NCI-H345 (cell line): Measurements from ENCODE around the gene TENM4.

Experiments
- DNase-seq: peaks from one replicate; lab custom pipeline; 2025; lab: John Stamatoyannopoulos, UW

TENM4 gene

DNA sequence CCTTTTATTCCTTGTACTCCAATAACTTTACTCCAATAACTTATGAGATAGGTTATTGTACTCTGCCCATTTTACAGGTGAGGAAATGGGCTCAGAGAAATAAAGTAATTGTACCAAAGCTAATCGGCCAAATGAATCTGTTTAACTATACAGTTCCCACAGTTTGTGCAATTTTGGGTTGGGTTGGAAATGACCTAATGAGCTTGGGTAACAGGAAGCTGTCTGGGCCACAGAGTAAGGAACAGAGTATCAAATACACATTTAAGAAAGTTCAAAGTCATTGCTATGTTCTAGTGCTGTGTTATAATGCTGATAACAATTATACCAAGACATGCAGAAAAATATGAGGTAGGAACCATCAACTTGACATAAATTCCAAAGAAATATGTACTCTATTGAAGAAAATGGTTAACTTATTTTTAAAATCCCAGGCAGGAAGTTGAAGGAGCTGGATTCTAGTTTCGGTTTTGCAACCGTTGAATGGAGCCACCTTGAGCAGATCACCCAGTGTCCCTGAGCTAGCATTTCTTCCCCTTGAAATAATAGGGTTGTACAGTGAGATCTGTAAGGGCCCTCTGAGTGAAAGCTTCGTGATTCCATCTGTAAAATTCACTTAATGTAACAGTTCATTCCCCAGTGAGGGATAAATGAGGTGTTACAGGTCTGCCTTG is 505.3 kb downstream of the TENM4 start:
- DNase-seq, result no peak

DNA sequence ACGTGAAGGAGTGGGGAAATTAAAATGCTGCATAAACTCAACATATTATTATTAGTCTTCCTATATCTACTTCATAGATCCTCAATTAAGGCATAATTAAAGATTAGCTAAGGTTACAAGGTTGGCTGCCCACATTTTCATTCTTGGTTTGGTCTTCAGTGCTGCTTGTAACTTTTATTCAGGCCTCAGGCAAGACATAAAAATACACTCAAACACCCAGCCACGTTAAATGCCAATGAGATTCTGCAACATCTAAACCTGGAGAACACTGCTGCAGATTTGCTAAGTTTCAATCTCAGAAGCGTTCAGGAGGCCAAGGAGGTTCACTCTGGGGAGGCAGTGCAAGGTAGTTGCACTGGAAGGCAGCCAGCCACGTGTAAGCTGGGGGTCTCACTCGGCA is 507.5 kb downstream of the TENM4 start:
- no peak for DNase-seq

DNA sequence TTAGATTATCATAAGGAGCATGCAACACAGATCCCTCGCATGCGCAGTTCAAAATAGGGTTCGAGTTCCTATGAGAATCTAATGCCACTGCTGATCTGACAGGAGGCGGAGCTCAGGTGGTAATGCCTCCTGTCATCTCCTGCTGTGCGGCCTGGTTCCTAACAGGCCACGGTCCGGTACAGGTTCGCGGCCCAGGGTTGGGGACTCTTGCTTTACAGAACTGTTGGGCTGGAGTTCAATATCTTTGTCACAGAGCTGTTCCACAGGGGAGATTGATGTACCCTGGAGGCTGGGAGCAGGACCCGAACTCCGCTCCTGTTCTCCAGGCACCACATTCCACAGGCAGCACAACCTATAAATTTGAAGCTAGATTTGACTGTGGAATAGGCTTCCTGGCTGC is 508.1 kb downstream of the TENM4 start:
- no peak for DNase-seq

DNA sequence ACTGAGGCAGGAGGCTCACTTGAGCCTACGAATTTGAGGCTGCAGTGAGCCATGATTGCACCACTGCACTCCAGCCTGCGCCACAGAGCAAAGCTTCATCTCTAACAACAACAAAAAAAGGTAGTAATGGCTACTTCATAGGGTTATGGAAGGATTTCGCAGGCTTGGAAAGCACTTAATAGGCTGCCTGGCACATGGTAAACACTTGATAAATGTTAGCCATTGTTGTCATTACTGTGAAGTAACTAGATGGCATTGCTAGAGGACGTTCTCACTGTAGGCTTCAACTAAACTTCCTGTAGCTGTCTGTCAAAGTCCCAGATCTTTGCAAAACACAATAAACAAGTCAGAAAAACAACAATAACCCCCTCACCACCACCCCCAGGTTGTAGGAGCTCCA is 508.9 kb downstream of the TENM4 start:
- DNase-seq, result no peak

DNA sequence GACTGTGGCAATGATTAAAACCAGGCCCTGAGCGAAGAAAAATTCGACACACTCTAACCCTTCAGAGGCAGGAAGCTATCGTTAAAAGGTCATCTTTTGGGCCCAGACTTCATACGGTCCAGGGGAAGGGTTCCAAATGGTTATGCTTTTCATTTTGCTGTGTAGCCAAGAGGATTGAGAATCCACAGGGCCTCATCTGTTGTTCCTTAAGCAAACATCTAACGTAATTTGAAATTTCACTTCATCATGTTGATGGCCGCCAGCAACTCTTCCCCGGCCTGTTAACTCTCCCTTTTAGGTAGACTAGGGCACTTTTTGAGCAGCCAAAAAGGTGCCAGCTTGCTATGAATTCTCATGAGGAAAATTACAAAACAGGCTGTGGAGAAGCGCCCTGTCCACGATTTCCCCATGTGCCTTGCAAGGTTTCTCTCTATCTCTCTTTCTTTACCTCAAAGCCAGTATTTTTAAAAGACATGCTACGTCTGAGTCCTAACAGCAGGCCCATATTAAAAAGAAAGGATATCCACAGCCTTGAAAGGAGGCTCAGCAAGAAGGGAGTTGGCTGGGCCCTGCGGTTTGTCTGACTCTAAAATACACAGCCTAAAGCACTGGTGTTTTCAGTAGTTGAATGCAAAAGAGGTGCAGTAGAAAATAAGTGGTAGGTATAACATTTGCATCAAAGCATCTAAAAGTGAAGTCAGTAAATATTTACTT is 509.9 kb downstream of the TENM4 start:
- DNase-seq, result no peak

DNA sequence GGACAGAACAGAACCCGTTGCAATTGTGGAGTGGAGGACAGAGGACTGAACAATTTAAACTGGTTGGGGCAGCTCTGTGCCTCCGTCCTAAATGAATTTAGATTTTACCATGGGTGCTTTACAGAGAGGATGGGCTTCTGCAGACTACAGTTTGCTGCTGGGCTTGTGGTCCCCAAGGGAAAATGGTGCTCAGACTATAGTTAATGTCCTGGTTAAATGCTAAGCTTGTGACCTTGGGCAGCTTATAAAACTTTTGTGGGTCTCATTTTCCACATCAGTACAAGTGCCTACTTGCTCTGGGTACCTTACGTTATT is 511.0 kb downstream of the TENM4 start:
- DNase-seq, result no peak

DNA sequence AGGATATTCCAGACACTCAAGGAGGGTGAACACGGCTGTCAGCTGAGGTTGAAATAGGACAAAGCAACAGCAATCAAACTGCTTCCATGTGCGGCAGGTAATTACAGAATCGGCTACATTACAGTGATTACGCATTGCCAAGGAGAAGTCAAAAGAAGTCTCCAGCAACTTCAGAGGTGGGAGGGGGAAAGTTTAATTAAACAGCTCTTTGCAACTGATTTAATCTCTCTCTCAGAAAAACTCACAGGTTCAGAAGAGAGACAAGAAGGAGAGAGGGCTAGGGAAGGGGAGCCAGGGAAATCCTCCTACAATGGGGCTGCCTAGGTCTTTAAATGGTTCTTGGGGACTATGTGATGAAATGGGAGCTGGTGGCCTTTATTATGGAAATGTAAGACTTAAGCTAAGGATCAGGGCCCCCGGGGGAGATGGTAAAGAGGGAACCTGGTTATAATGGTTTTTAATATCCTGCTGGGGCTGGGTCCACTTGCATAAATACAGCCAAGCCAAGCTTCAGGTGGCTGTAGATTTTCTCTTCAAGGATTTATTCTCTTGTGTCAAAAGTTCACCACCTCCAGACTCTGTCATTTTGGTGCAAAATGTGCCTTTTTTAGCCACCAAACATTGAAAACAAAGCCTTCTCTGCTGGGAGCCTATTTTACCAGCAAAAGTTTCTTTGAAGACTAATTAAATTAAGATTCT is 511.5 kb downstream of the TENM4 start:
- DNase-seq, result no peak

DNA sequence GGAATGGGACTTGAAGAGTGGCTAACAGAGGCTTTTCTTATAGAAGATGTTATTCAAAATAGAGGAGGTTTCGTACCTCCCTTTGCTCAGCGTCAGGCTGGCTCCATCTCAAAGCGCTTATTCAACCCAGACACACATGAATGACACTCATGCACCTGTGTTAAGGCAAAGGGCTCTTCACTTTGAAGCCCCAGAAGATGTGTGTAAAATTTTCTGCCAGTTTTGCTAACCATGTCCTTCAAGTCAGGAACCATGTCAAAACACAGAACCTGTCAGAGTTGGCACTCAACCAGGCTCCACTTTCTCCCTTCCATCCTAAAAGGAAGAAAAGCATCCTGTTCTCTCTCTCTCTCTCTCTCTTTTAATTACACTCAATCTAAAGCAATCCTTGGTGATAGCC is 513.3 kb downstream of the TENM4 start:
- peak; percentile 67 for DNase-seq

DNA sequence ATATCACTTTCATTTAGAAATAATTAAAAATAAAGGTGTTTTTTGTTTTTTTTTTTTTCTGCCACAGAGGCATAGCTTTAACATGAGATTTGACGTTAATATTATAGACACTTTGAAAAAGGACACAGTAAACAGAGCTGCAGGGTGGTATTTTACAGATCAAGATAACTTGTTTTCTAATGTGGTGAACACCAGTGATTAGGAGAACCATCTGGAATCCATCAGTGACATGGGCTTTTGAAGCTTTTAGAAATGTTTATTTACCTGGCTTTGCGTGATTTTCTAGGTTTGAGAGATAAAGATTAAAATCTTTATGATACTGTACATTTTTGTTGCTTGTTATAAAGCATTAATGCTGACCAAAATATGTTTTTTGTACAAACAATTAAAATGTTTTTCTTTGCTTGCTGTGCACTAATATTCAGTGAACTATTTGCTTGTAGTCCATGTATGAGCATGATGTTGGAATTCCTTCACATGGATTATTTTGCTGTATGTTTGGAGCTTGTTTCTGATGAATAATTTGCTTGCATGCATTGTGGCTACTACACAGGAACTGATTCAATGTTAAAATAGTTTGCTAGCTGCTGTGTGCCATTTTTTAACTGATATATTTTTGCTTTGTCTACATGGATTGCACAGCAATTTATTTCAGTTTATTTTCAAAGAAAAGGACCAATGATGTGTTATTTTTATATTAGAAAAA is 514.0 kb downstream of the TENM4 start:
- DNase-seq, result no peak

DNA sequence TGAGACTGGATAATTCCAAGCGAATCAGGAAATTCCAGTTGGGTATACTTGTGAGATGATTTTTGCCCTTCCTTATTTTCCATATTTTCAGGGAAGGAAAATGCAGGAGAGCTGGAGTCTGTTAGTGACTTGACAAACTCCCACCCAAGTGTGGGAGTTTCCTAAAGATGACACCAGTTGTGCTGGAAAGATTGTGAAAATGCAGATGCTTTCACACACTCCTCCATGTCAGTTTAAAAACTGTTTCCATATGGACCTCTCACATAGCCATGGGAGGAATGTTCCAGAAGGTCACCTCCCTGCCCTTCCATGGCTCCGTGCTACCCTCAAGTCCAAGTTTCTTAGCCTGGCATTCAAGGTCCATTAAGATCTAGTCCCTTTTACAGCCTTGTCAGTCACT is 515.4 kb downstream of the TENM4 start:
- DNase-seq, result no peak

DNA sequence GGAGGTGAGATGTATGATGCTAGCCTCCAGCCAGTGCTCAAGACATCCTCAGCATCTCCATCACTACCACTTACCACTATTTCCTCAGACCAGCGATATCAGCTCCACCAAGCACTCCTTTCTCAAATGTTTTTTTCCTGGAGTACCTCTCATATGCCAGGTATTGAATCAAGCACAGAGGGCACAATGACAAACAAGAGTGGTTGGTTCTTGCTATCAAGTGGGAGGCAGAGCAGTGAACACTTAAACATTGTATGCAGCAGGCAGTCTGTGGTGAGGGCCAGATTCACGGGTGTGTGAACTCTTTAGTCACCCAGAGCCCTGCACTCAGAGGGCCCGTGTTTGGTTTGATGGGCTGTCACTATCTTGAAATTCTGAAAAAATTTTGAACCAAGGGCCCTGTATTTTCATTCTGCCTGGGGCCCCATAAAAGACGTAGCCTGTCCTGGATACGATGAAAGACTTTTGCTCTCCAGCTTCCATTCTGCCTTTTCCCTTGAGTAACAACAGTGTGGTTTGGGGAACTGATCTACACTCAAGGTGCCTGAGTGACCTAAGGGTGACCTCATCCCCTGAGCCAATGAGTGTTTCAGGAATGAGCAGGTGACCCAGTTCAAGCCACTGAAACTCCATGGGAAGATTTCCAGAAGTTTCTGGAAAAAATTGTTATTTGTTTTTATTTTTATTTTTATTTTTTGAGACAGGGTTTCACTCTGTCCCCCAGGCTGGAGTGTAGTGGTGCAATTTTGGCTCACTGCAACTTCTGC is 517.8 kb downstream of the TENM4 start:
- DNase-seq, result peak; percentile 9

DNA sequence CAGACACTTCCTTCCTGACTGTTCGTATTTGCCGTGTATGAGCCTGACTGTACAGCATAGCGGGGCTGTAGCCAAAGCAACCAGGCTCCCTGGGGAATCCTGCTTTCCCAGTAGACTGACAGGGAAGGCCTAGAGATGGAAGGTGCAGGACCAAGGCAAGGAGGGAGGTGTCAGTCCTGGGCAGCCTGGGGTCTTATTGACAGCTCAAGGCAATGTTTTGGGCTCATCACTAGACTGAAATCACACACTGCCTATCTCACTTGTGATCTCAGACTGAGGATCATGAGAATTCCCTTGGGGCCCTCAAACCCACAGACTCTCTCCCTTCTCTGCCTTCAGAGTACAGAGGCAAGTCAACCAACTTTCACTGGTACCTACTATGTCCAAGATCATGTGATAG is 519.3 kb downstream of the TENM4 start:
- no peak for DNase-seq

DNA sequence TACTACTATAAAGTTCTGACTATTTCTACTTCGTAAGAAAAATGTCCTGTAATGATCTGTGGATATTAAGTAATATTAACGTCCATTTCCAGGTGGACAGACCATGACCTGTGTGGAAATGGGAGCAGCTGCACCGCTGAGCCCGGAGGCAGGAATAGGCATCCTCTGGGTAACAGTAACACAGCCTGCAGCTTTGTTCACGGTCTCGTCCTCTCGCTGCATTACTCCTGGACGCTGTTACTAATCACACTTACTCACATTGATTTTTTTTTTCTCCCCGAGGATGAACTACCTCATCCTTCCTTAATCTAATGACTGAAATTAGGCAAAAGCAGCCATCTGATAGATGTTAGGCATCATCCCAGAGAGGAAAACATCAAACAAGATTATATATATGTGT is 520.5 kb downstream of the TENM4 start:
- DNase-seq, result no peak

DNA sequence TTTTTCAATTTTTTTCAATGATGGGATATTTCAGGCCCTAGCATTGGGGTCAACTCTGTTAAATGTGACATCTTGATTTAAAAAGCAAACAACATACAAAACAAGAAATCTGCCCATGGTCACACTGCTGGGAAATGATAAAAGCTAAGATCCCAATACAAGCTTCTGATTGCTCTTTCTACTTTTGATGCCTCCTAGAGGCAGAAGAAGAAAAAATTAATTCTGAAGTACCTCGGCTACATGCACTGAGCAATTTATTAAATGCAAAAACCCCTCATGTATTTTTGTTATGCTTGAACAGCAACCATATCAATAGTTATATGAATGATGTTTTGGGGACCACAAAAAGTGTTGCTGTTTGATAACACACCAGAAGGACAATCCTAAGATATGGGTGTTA is 524.1 kb downstream of the TENM4 start:
- DNase-seq, result no peak

DNA sequence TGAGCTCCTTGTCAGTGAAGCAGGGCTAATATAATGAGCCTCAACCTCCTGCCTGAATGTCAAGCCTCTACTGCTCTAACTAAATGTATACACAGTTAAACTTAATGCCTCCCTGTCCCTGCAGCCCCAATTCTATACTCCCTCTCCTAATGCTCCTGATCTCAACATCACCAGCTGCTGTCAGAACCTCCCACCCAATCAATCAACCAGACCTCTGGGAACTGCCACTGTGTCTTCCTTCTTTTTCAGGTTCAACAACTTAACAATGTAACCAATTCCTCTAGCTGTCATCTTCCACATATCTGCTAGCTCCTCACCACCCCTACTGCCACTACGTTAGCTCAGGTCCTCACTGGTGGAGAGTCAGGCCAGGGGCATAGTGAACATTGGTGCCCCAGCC is 526.3 kb downstream of the TENM4 start:
- DNase-seq, result no peak

DNA sequence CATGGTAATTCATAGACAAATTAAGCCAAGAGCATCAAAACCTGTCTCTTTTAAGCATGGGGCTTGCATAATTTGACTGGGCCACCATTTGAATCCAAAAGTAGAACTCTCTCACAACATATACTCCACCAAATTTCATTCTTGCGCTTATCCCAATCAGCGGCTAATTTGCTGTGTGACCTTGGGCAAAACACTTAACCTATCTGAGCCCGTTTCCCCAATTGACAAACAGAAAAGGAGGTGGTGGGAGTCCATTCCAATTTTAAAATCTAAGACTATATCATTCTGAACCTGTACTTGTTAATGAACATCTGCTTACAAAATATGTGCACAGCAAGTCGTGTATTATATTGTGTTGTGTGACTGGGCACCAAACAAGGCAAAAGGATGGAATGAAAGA is 528.1 kb downstream of the TENM4 start:
- DNase-seq, result no peak

DNA sequence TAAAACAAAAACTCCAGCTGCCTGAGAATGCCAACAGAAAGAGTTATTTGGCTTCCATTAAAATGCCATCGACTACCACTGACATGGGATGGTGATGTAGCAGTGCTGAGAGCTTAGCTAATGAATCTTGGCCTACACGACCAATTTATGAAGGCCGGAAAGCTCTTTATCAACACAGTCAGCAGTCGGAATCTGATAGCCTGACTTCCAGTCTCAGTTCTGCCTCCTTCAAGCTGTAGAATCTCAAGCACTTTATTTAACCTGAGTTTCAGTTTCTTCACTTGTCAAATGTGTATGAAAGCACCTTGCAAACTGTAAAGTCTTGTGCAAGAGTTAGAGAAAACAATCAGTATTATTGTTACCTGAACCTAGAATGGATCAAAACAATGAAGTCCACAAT is 530.5 kb downstream of the TENM4 start:
- DNase-seq, result no peak

DNA sequence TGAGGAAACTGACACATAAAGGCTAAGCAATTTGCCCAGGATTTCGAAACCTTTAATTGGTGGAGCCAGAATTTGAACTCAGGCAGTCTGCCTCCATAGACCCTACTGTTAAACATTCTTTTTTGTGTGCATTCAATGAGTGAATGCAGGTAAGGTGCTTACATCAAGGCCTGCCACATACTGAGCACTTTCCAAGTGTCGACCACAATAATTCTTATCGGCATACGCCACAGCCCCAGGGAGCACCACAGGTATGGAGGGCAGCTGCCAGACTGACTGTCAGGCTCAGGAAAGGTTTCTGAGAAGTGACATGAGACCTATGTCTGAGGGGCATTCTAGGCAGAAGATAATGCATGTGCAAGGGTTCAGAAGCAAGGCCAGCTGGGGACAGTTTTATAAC is 531.4 kb downstream of the TENM4 start:
- DNase-seq, result no peak

DNA sequence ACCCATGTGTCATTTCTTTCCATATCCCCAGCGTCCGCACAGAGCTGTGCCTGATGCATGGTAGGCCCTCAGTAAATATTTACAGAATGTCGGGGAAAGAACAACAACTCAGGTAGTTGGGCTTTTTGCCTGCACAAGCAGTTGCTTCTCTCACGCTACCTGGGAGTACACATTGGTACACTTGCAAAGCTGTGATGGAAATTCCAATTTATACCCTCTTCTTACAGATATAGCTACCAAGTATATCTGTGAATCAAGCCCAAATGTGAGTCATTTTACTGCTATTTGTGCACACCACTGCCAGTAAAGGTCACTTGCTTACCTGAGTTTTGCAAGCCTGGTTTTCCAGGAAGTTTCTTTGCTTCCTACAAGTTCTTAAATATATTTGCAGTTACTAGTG is 533.2 kb downstream of the TENM4 start:
- DNase-seq, result peak; percentile 15

DNA sequence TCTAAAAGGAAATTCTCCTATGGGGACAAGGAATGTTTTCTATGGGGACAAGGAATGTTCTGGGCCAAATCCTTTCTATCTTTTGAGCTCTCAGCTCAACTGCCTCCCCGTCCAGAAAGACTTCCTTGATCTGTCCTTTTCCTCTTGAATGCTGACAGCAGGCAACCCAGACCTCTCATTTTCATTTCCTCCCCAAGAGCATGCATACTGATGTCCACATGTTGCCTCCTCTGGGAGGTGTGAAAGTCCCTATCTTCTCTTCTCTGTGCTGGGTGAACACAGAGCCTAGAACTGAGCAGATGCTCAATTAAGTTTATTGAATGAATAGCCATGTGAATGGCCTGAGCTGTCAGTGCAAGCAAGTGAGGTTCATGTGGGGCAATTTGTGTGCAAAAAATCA is 534.3 kb downstream of the TENM4 start:
- no peak for DNase-seq

DNA sequence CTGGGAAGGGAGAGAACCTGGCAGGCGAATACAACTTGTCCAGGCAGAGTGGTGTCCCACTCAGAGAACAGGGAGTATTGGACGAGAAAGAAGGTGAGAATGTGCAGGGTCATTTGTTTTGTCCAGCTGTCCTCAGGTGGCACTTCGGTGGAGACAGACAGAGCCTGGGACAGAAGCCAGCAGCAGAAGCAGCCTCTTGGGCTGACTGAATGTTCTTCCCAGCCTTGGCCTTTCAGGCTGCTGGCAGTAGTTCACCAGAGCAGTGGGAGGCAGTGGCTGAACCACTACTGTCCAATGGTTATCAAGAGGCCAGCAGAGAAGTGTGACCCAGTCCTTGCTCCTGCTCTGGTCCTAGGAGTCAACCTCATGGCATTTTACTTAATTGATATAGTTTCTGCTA is 535.1 kb downstream of the TENM4 start:
- no peak for DNase-seq
